GM23338 (cell line): Measurements from ENCODE around the gene BCOR.

Source experiments
- EZH2phosphoT487 ChIP-seq: fragments of 200-600 bp; sonication (generic); IDR thresholded peaks from one replicate; pipeline ENCODE4 v1.8.1; 2018; ENCODE audit warnings: antibody characterized with exemption; ENCODE audit not compliant: unreplicated experiment
- POLR2AphosphoS5 ChIP-seq: IDR thresholded peaks from 2 replicates; pipeline ENCODE4 v1.6.1; 2016; ENCODE audit warnings: antibody characterized with exemption, low read depth
- STAT1 ChIP-seq: IDR thresholded peaks from one replicate; pipeline ENCODE4 v1.6.1; 2016; ENCODE audit warnings: antibody characterized with exemption; ENCODE audit not compliant: unreplicated experiment
- TF ChIP-seq, protein P1 (sequence below), 2 experiments: fragments of 200-600 bp in 1 of 2; sonication (generic) in 1 of 2; conservative IDR thresholded peaks; 2 replicates each; pipeline versions ENCODE4 v1.5.1 to v1.6.1; 2016 to 2017; ENCODE audit warnings: antibody characterized with exemption in 2 of 2, low read depth in 2 of 2, mild to moderate bottlenecking in 2 of 2, moderate library complexity in 1 of 2

DNA sequence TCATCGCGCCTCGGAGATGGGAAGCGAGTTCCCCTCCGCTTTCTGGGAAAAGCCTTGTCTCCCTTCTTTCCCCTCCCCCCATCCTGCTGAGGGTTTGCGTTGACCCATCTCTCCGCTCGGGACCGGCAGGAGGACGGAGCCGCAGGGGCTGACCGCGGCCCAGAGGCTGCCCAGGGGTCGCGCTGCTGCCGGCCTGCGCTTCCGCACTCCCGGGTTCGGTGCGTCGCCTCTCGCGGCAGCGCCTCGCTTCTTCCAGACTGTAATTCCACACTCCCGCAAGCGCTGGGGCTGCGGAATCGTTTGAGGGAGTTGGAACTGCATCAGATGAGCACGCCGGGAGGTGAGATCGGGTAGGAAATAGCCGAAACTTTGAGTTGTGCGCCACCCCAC is 88.3 kb downstream of the BCOR start:
- TF ChIP-seq, protein P1, sequence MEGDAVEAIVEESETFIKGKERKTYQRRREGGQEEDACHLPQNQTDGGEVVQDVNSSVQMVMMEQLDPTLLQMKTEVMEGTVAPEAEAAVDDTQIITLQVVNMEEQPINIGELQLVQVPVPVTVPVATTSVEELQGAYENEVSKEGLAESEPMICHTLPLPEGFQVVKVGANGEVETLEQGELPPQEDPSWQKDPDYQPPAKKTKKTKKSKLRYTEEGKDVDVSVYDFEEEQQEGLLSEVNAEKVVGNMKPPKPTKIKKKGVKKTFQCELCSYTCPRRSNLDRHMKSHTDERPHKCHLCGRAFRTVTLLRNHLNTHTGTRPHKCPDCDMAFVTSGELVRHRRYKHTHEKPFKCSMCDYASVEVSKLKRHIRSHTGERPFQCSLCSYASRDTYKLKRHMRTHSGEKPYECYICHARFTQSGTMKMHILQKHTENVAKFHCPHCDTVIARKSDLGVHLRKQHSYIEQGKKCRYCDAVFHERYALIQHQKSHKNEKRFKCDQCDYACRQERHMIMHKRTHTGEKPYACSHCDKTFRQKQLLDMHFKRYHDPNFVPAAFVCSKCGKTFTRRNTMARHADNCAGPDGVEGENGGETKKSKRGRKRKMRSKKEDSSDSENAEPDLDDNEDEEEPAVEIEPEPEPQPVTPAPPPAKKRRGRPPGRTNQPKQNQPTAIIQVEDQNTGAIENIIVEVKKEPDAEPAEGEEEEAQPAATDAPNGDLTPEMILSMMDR (conservative IDR thresholded peaks at IDR 0.05; ENCODE audit: low read depth in 2 of 2) = no peak
- no peak for TF ChIP-seq POLR2AphosphoS5
- TF ChIP-seq EZH2phosphoT487 = no peak
- TF ChIP-seq STAT1 = no peak
